ENCODE data around the gene BTBD16.

- TF ChIP-seq CTCF (IDR thresholded peaks at IDR 0.05; ENCODE audit: poor library complexity): no peak
- no peak for TF ChIP-seq EZH2phosphoT487 (IDR thresholded peaks at IDR 0.05; ENCODE audit: low read depth, severe bottlenecking, unreplicated experiment)
Measured at GRCh38 chr10:122261584-122261983, 9.5 kb upstream of the BTBD16 start.
